Esophagus squamous epithelium (tissue), 5 donors: ENCODE data around the gene CTLA4. TPM values are rescaled to one million over a fixed set of nuclear protein-coding genes. Genes with fewer than 3 reads are reported as not detected.

Source experiments
- DNase-seq: peaks from one replicate; lab custom pipeline; 2025; lab: John Stamatoyannopoulos, UW
- H3K27ac ChIP-seq, 4 donors: fragments of 200-600 bp; sonication (generic); one replicate each; pipeline ENCODE4 v1.5.1; 2016 to 2019; ENCODE audit warnings: mild to moderate bottlenecking in 1 of 4
- H3K27me3 ChIP-seq, 4 donors: fragments of 200-600 bp; sonication (generic); 1 replicate in 3 of 4; 2 replicates in 1 of 4; pipeline versions ENCODE4 v1.5.1 to v1.6.0; 2017 to 2021; ENCODE audit warnings: antibody characterized with exemption in 1 of 4
- H3K36me3 ChIP-seq, 3 donors: fragments of 200-600 bp; sonication (generic); one replicate each; pipeline ENCODE4 v1.5.1; 2016 to 2019
- H3K4me1 ChIP-seq, 3 donors: fragments of 200-600 bp; sonication (generic); one replicate each; pipeline ENCODE4 v1.5.1; 2017 to 2019
- H3K4me3 ChIP-seq, 4 donors: fragments of 200-600 bp; sonication (generic); 1 replicate in 3 of 4; 2 replicates in 1 of 4; pipeline ENCODE4 v1.5.1; 2016 to 2019; ENCODE audit warnings: mild to moderate bottlenecking in 2 of 4, moderate library complexity in 1 of 4
- H3K9me3 ChIP-seq, 3 donors: fragments of 200-600 bp; sonication (generic); one replicate each; pipeline ENCODE4 v1.5.1; 2016 to 2019
- CTCF ChIP-seq, 6 experiments: fragments of 450-650 bp in 4 of 6; fragments of 200-600 bp in 2 of 6; sonication (generic) in 2 of 6; IDR thresholded peaks; one replicate each; pipeline ENCODE4 v1.5.1; 2016 to 2019; ENCODE audit warnings: antibody characterized with exemption in 6 of 6, mild to moderate bottlenecking in 4 of 6, moderate library complexity in 4 of 6
- POLR2A ChIP-seq, 4 donors: fragments of 450-650 bp; IDR thresholded peaks; one replicate each; pipeline ENCODE4 v1.6.1; 2017; ENCODE audit warnings: antibody characterized with exemption in 4 of 4, mild to moderate bottlenecking in 4 of 4, moderate library complexity in 3 of 4
- WGBS, 2 donors: methylation state at CpG; one replicate each; pipeline ENCODE4 v1.1.5; 2018; 5-methylcytosine and 5-hydroxymethylcytosine counted together
- intact Hi-C: fragments of 100-400 bp; cut with DNase I; formaldehyde crosslinking; loops from one replicate; pipeline ENCODE4 v1.15.0; 2022
- total RNA-seq, 4 donors: library from RNA; depleted of rRNA; stranded (reverse); fragments of >200 nt; gene quantifications; one replicate each; pipeline ENCODE4 v1.1.0, GENCODE V29; 2016
- donor health status: DM: yes; HTN: yes; CAD: no.

CTLA4 gene
- total RNA-seq, 4 donors from 2014 or later, result 0.79 to 6.0 (median 0.99) TPM

- Histone ChIP-seq H3K36me3 (no peaks in the 10 kb centered on the region), H3K9me3 (no peaks in the 10 kb centered on the region), H3K4me1 (no peaks in the 10 kb centered on the region), H3K27me3 (no peaks in the 10 kb centered on the region), H3K27ac (peak overlapping the region in 2 of 4 donors; percentile 55 to 60), H3K4me3 (peak overlapping the region in 1 of 4 donors; percentile 37)
- intact Hi-C loops, result no loop called here
- TF ChIP-seq POLR2A (IDR thresholded peaks at IDR 0.05) (peak in 1 of 4 donors; percentile 13), CTCF (IDR thresholded peaks at IDR 0.05) (no peak)
- 66 to 80% methylated on average over 6 of the region's 6 CpGs for WGBS, 2 donors
- no peak for DNase-seq
These were observed 3.9 kb downstream of the CTLA4 start for GRCh38 chr2:203871371-203871983.

- no peak for DNase-seq
- Histone ChIP-seq H3K36me3 (no peaks in the 10 kb centered on the region), H3K27ac (no peak overlapping the region), H3K4me3 (no peak overlapping the region), H3K27me3 (peaks cover 0 to 7% (median 0%) of the 10 kb centered on the region in 4 donors), H3K9me3 (no peaks in the 10 kb centered on the region), H3K4me1 (no peaks in the 10 kb centered on the region)
- 72 to 81% methylated on average over 2 of the region's 2 CpGs for WGBS, 2 donors
- intact Hi-C loops, result no loop called here
- TF ChIP-seq CTCF (IDR thresholded peaks at IDR 0.05) (no peak), POLR2A (IDR thresholded peaks at IDR 0.05) (no peak)
These were observed 5.9 kb downstream of the CTLA4 start for GRCh38 chr2:203873461-203873860.

GRCh38 chr2:203873921-203874631, 6.5 kb downstream of the CTLA4 start:
- H3K27ac ChIP-seq, result no peak overlapping the region
- 60 to 62% methylated on average over 5 of the region's 5 CpGs for WGBS, 2 donors
- no peak overlapping the region for H3K4me3 ChIP-seq
- H3K36me3 ChIP-seq, result no peaks in the 10 kb centered on the region
- intact Hi-C loops, result no loop called here
- no peak for DNase-seq
- TF ChIP-seq POLR2A (IDR thresholded peaks at IDR 0.05), result no peak
- TF ChIP-seq CTCF (IDR thresholded peaks at IDR 0.05), result no peak
- H3K4me1 ChIP-seq, result no peaks in the 10 kb centered on the region
- H3K27me3 ChIP-seq, result peaks cover 0 to 7% (median 0%) of the 10 kb centered on the region in 4 donors
- no peaks in the 10 kb centered on the region for H3K9me3 ChIP-seq

- intact Hi-C loops, result no loop called here
- Histone ChIP-seq H3K36me3 (no peaks in the 10 kb centered on the region), H3K4me3 (no peak overlapping the region), H3K4me1 (no peaks in the 10 kb centered on the region), H3K9me3 (no peaks in the 10 kb centered on the region), H3K27me3 (peaks cover 0 to 7% (median 0%) of the 10 kb centered on the region in 4 donors), H3K27ac (no peak overlapping the region)
- TF ChIP-seq POLR2A (IDR thresholded peaks at IDR 0.05) (no peak), CTCF (IDR thresholded peaks at IDR 0.05) (no peak)
- no peak for DNase-seq
- WGBS, 2 donors, result 84 to 92% methylated on average over 3 to 4 of the region's 4 CpGs
These were observed 7.9 kb downstream of the CTLA4 start for GRCh38 chr2:203875471-203875870.

GRCh38 chr2:203876328-203876727, 8.8 kb downstream of the CTLA4 start:
- no peak for DNase-seq
- Histone ChIP-seq H3K4me3 (no peak overlapping the region), H3K9me3 (no peaks in the 10 kb centered on the region), H3K36me3 (no peaks in the 10 kb centered on the region), H3K27me3 (peaks cover 0 to 7% (median 0%) of the 10 kb centered on the region in 4 donors), H3K27ac (no peak overlapping the region), H3K4me1 (peaks cover 0 to 7% (median 0%) of the 10 kb centered on the region in 3 donors)
- intact Hi-C loops, result no loop called here
- 75 to 81% methylated on average over 3 of the region's 3 CpGs for WGBS, 2 donors
- TF ChIP-seq POLR2A (IDR thresholded peaks at IDR 0.05) (no peak), CTCF (IDR thresholded peaks at IDR 0.05) (no peak)
